Loucy (cell line): Measurements from ENCODE around the gene PKIB.

Experiments
- H2AFZ ChIP-seq: fragments of 200-600 bp; sonication (generic); 2 replicates; pipeline ENCODE4 v1.6.0; 2016; ENCODE audit warnings: antibody characterized with exemption, mild to moderate bottlenecking, low read length, moderate library complexity
- H3F3A ChIP-seq: fragments of 200-600 bp; 2 replicates; pipeline ENCODE4 v1.6.0; 2016; ENCODE audit warnings: antibody characterized with exemption, low read depth, mild to moderate bottlenecking
- H3K27me3 ChIP-seq: fragments of 200-600 bp; sonication (generic); 2 replicates; pipeline ENCODE4 v1.6.1; 2014; ENCODE audit warnings: low read length, mild to moderate bottlenecking; ENCODE audit not compliant: insufficient read depth, poor library complexity, severe bottlenecking
- H3K36me3 ChIP-seq: fragments of 200-600 bp; sonication (generic); 2 replicates; pipeline ENCODE4 v1.6.1; 2016; ENCODE audit warnings: low read length; ENCODE audit not compliant: insufficient read depth
- H3K4me1 ChIP-seq: fragments of 200-600 bp; sonication (generic); 2 replicates; pipeline ENCODE4 v1.5.1; 2014; ENCODE audit warnings: low read length, mild to moderate bottlenecking; ENCODE audit not compliant: insufficient read depth, poor library complexity, severe bottlenecking
- H3K4me2 ChIP-seq: fragments of 200-600 bp; sonication (generic); 2 replicates; pipeline ENCODE4 v1.6.0; 2014; ENCODE audit warnings: antibody characterized with exemption, low read length, low read depth, mild to moderate bottlenecking; ENCODE audit not compliant: poor library complexity, severe bottlenecking
- H3K4me3 ChIP-seq: fragments of 200-600 bp; sonication (generic); 2 replicates; pipeline ENCODE4 v1.5.1; 2014; ENCODE audit warnings: low read length, mild to moderate bottlenecking, mixed read lengths; ENCODE audit not compliant: poor library complexity, severe bottlenecking
- H3K79me2 ChIP-seq: fragments of 200-600 bp; sonication (generic); 2 replicates; pipeline ENCODE4 v1.6.1; 2014; ENCODE audit warnings: low read length; ENCODE audit not compliant: insufficient read depth
- H3K9ac ChIP-seq: fragments of 200-600 bp; sonication (generic); 2 replicates; pipeline ENCODE4 v1.6.0; 2014; ENCODE audit warnings: mild to moderate bottlenecking, low read depth, low read length, moderate library complexity; ENCODE audit not compliant: poor library complexity, severe bottlenecking
- H3K9me2 ChIP-seq: fragments of 200-600 bp; sonication (generic); replicated peaks from 2 replicates; pipeline ENCODE4 v1.6.1; 2016; ENCODE audit warnings: low read depth, low read length, mixed read lengths
- H3K9me3 ChIP-seq: fragments of 200-600 bp; sonication (generic); 2 replicates; pipeline ENCODE4 v1.6.1; 2014; ENCODE audit warnings: mild to moderate bottlenecking, antibody characterized with exemption, low read length, low read depth; ENCODE audit not compliant: insufficient read depth
- H4K20me1 ChIP-seq: fragments of 200-600 bp; sonication (generic); 2 replicates; pipeline ENCODE4 v1.6.0; 2014; ENCODE audit warnings: antibody characterized with exemption, low read length, mild to moderate bottlenecking; ENCODE audit not compliant: insufficient read depth, poor library complexity, severe bottlenecking
- EZH2phosphoT487 ChIP-seq: fragments of 200-600 bp; IDR thresholded peaks from 2 replicates; pipeline ENCODE4 v1.6.1; 2018; ENCODE audit warnings: antibody characterized with exemption, mild to moderate bottlenecking, moderate library complexity, borderline replicate concordance
- TF ChIP-seq, protein P1 (sequence below): fragments of 200-600 bp; sonication (generic); conservative IDR thresholded peaks from 2 replicates; pipeline ENCODE4 v1.5.1; 2014; ENCODE audit warnings: mild to moderate bottlenecking, antibody characterized with exemption, low read length

Gene PKIB

GRCh38 chr6:122576888-122577287 lies 33.3 kb upstream of the PKIB start:
- Histone ChIP-seq H4K20me1 (no peaks in the 10 kb centered on the region), H3K4me2 (no peak overlapping the region), H3K36me3 (no peaks in the 10 kb centered on the region), H3K9me3 (no peaks in the 10 kb centered on the region), H3K9ac (no peak overlapping the region), H3K79me2 (no peaks in the 10 kb centered on the region), H3K4me1 (no peaks in the 10 kb centered on the region), H3K9me2 (no peaks in the 10 kb centered on the region), H3F3A (no peaks in the 10 kb centered on the region), H3K4me3 (no peak overlapping the region), H3K27me3 (no peaks in the 10 kb centered on the region), H2AFZ (no peak overlapping the region)
- TF ChIP-seq, protein P1, sequence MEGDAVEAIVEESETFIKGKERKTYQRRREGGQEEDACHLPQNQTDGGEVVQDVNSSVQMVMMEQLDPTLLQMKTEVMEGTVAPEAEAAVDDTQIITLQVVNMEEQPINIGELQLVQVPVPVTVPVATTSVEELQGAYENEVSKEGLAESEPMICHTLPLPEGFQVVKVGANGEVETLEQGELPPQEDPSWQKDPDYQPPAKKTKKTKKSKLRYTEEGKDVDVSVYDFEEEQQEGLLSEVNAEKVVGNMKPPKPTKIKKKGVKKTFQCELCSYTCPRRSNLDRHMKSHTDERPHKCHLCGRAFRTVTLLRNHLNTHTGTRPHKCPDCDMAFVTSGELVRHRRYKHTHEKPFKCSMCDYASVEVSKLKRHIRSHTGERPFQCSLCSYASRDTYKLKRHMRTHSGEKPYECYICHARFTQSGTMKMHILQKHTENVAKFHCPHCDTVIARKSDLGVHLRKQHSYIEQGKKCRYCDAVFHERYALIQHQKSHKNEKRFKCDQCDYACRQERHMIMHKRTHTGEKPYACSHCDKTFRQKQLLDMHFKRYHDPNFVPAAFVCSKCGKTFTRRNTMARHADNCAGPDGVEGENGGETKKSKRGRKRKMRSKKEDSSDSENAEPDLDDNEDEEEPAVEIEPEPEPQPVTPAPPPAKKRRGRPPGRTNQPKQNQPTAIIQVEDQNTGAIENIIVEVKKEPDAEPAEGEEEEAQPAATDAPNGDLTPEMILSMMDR: no peak
- no peak for TF ChIP-seq EZH2phosphoT487

DNA sequence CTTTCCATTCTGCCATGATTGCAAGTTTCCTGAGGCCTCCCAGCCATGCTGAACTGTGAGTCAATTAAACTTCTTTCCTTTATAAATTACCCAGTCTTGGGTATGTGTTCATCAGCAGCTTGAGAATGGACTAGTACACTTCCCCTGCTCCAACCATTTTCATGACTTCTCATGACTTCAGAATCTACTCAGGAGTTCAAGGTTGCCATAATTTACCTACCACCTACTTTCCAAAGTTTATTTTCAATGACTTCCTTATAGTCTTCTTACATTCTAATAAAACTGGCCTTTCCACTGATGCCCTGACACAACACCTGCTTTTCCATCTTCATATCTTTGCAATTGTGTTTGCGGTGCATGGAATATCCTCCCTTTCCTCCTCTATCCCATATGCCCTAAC lies 31.2 kb upstream of the PKIB start:
- Histone ChIP-seq H3K9ac (no peak overlapping the region), H3K9me3 (no peaks in the 10 kb centered on the region), H2AFZ (no peak overlapping the region), H4K20me1 (no peaks in the 10 kb centered on the region), H3F3A (no peaks in the 10 kb centered on the region), H3K27me3 (no peaks in the 10 kb centered on the region), H3K9me2 (no peaks in the 10 kb centered on the region), H3K4me3 (no peak overlapping the region), H3K4me2 (no peak overlapping the region), H3K36me3 (no peaks in the 10 kb centered on the region), H3K79me2 (no peaks in the 10 kb centered on the region), H3K4me1 (no peaks in the 10 kb centered on the region)
- no peak for TF ChIP-seq EZH2phosphoT487
- TF ChIP-seq, protein P1: no peak

- Histone ChIP-seq H2AFZ (no peak overlapping the region), H3K4me2 (no peak overlapping the region), H3K4me1 (no peaks in the 10 kb centered on the region), H3K9me2 (no peaks in the 10 kb centered on the region), H3F3A (no peaks in the 10 kb centered on the region), H3K36me3 (no peaks in the 10 kb centered on the region), H4K20me1 (no peaks in the 10 kb centered on the region), H3K9ac (no peak overlapping the region), H3K79me2 (no peaks in the 10 kb centered on the region), H3K9me3 (no peaks in the 10 kb centered on the region), H3K4me3 (no peak overlapping the region), H3K27me3 (no peaks in the 10 kb centered on the region)
- TF ChIP-seq EZH2phosphoT487: no peak
- TF ChIP-seq, protein P1: no peak
Observed at GRCh38 chr6:122580737-122581136, 29.5 kb upstream of the PKIB start.
